A204.1 (cell line): Measurements from ENCODE around the gene RTP1.
A peak's percentile ranks its signal among the peaks of the same experiment; 100 is the strongest.
"Not testable (repeated sequence)": the region's sequence is repeated elsewhere in the genome, so short reads cannot be mapped to it uniquely, and the experiment has no call there.

Experiments
- FAIRE-seq: peaks from 2 replicates; lab custom pipeline; 2012; peaks lifted over from hg19 to GRCh38; lab: Jason Lieb, UNC

The RTP1 gene, protein sequence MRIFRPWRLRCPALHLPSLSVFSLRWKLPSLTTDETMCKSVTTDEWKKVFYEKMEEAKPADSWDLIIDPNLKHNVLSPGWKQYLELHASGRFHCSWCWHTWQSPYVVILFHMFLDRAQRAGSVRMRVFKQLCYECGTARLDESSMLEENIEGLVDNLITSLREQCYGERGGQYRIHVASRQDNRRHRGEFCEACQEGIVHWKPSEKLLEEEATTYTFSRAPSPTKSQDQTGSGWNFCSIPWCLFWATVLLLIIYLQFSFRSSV

DNA sequence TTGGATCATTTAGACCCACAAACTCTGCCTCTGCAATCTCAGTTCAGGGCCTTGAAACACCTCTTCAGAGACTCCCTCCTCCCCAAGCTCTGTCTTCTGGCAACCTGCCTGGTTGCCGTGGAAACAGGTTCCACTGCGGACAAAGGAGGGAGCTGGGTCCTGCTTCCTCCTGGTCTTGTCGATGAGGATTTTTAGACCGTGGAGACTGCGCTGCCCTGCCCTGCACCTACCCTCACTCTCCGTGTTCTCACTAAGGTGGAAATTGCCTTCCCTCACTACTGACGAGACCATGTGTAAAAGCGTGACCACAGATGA lies at the start of gene RTP1:
Gene RTP1, plus strand, starts transcription at position 152 of the 315 bp plus-strand sequence. Its CDS starts 30 bp downstream, at position 182.
- FAIRE-seq: no peak

DNA sequence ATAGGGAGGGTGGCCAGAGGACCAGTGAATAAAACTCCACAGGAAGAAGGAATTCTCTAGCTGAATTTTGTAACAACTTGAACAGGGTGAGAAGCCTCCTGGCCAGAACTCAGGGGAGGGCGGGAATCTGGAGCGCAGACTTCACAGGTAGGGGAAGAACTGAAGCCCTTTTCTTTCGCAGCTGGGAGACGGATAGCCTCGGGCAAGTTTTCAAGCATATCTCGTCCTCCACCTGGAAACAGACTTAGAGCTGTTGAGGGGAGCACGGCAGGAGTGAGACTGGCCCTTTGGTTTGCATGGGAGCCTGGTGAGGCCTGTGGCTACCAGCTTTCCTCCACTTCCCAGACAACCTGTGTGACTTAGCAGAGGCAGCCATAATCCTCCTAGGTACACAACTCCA lies 47.1 kb upstream of the RTP1 start:
- FAIRE-seq: no peak

DNA sequence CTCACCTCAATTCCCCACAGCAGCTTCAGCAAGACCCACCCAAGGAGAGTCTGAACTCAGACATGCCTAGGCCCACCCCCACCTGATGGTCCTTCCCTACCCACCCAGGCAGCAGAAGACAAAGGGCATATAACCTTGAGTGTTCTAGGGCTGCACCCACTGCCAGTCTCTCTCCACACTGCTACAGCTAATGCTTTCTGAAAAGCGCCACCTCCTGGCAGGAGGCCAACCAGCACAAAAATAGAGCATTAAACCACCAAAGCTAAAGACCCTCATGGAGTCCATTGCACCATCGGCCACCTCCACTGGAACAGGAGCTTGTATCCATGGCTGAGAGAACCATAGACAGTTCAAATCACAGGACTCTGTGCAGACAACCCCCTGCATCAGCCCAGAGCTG lies 46.7 kb upstream of the RTP1 start:
- no peak for FAIRE-seq

DNA sequence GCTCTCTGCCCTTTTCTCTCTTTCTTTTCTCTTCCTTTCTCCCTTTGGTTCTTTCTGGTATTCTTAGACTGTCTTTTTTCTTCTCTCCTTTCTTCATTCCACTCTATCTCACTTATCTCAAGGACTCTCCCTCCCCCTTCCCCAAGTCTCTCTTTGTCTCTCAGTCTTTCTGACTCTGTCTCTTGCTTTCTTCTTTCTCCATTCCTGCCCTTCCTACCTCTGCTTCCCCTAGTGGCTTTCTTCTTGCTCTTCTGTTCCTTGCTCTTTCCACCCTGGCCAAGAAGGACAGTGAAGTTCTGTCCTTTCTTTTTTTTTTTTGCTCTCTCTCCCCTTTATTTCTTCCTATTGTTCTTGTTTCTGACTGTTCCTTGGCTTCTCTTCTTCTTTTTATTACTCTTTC lies 35.7 kb upstream of the RTP1 start:
- FAIRE-seq: no peak

DNA sequence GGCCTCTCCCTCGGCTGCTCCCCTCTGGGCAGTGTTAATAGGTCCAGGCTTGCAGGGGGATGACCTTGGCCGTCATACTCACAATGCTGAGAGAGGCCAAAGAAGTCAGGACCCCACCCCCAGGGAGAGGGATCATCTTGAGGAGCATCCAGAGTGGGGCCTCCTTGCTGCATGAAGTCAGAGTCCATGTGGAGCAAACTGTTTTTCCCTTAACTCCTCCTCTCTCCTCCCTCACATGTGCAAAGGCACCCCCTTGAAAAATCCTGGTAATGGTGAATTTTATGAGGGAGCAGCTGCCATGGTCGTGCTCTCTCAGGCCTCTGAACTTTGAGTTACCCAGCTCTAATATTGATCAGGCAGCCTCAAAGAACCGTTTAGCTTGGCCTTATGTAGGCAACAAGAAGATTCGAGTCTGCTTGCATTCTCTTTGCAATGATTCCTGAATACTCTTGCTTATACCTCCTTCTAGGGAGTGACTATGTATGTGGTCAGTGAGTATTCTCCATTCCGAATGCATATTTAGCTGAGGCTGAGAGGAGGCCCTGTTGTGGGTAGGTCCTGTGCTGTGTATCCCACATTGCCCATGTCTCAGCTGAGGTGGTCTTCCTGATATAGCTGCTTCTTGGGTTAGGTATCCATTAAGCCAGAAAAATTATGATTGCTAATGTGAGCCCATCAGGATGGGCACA lies 34.9 kb upstream of the RTP1 start:
- FAIRE-seq: no peak

DNA sequence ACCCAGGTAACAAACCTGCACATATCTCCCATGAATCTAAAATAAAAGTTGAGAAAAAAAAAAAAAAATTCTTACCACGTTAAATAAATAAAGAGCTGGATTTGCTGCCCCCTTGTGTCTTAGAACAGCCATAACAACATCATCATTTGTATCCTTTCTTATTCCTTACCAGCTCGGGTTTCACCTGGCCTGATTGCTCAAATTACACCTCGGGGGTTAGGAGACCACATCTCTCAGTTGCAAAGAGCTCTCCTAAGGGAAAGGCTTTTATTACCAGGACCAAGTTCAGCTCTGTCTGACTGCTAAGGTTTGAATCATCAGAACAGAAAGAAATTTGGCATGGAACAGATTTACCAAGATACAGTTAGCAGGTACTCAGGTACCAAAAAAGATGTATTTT lies 32.1 kb upstream of the RTP1 start:
- FAIRE-seq: peak; percentile 87

DNA sequence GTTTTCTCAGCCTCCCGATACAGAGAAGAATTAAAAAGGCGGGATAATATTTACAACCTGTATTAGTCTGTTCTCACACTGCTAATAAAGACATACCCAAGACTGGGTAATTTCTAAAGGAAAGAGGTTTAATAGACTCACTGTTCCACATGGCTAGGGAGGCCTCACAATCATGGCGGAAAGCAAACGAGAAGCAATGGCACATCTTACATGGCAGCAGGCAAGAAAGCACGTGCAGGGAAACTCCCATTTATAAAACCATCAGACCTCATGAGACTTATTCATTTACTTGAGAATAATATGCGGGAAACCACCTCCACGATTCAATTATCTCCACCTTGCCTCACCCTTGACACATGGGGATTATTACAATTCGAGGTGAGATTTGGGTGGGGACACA lies 30.5 kb upstream of the RTP1 start:
- FAIRE-seq: no peak

DNA sequence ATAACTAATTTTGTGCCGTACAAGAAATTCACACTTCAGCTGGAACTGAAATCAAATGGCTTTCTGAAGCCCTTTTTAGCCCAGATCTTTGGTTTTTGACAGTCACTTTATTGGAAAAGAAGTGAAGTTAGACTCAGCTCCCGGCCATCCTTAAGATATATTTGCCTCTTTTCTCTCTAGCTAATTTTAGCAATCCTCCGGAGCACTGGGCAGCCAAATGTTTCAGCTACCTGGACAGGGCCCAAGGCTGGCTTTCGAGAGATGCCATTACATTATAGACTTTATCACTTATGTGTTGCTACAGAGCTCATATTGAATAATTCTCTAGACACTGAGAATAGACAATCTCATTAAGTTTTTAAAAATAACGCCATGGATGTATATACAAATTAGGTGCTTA lies 29.5 kb upstream of the RTP1 start:
- FAIRE-seq: no peak

DNA sequence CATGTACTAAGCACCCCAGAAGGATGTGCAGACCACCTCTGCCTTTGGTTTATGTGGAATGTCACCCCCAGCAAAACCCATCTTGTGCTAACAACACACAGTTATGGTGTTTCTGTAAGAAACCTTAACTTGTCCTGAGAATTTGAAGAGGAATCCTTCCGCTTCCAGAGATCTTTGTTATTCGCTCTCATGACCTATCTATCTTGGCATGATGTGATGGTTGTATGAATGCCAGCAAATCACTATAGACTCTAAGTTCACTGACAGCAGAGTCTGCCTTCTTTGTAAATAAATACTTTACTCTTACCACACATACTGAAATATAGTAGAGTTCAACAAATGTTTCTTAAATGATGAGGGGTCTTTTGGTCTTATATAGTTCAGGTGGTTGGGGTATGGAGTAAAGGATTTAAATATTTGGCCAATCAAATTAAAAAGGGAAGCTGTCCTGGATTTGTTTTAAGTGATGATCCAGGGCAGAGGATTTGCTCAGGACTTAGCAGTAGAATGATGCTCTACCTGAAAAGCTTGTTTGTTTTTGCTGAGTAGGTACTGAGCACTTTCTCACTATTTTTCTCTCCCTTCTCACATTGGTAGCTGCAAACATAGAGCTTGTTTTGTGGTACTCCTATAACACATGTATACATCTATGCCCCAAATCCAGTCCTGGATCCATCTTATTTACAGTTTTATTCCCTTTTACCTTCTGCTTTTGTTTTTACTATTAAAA lies 27.9 kb upstream of the RTP1 start:
- no peak for FAIRE-seq

DNA sequence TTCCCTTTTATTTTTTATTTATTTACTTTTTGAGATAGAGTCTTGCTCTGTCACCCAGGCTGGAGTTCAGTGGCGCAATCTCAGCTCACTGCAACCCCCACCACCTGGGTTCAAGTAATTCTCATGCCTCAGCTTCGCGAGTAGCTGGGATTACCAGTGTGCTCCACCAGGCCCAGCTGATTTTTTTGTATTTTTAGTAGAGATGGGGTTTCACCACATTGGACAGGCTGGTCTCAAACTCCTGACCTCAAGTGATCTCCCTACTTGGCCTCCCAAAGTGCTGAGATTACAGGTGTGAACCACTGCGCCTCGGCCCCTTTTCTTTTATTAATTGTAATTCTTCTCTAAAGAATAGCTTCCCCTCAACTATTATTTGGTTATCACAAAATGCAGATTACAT lies 26.4 kb upstream of the RTP1 start:
- FAIRE-seq: not testable (repeated sequence)

DNA sequence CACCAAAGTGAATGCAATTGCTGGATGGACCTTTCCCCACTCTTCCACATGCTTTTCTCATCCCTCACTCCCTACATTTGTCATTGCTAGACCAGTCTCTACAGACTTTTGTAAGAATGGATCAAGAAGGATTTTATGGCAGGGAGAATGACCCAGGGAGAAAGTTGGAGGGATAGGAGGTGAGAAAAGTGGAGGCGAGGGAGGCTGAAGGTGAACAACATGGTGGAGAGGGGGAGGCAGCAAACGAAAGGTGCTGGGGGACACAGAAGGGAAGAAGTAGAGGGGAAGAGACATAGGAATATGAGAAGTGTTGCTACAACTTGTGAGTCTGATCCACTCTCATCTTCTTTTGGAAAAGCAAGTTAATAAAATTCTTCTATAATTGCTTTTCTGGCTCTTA lies 24.4 kb upstream of the RTP1 start:
- FAIRE-seq: no peak

DNA sequence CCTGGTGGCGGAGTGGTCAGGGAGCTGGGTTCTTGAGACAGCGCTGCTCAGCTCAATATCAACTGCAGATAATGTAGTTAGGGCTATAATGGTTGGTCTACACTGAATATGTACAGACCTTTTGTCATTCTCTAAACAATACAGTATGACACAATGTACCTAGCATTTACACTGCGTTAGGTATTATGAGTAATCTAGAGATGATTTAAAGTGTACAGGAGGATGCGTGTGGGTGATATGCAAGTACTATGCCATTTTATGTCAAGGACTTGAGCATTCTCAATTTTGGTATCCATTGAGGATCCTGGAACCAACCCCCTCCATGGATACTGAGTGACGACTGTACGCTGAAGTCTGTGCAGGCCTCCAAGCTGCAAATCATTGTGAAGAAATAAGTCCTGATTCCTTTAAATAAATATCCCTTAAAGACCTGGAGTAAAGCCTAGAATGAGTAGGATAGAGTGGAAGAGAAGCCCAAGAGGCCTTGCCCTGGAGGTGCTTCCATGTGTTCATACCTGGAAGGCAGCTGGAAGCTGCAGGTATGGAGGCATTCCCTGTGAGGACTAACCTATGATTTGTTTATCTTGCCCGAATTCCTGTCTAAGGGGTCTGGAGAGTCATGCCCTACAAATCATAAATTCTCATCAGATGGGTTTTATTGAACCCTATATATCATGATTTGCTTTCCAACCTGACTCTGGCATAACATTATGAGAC lies 15.7 kb upstream of the RTP1 start:
- FAIRE-seq: no peak

DNA sequence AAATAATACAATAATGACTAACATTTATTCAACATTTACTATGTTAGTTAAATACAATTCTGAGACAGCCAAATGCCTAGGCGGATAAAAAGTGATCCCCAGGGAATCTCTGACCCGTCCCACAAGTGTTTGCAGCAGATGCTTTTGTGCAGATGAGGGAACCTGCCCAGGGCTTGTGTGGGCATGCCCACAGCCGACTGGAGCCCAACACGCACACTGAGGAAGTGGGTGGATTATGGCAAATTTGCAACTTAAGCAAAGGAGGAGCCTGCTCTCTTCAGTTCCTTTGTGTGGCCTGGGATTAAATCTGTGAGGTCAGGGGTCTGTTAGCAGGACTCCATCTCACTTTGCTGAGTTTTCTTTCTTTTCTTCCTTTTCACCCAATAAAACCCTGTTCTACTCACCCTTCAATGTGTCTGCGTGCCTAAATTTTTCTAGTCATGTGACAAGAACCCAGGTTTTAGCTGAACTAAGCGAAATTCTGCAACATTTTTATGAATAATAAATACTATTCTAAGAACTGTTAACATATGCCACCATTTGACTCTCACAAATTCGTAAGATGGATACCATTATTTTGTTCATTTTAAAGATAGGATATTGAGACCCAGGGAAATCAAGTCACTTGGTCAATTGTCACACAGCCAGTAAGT lies 13.9 kb upstream of the RTP1 start:
- FAIRE-seq: no peak

DNA sequence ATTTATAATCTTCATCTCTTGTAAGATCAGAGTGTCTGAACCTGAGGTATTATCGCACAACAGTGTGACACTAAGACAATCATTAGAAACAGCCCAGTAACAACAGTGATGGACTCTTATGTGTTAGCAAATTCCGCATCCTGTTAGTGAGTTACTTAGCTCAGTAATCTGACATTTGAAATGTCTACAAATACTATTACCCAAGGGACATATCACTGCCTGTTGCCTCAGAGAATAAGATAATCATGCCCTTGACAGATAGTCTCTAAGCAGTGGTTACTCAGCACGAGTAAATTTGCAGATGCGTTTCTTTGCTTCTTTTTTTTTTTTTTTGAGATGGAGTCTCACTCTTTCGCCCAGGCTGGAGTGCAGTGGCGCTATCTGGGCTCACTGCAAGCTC lies 13.4 kb upstream of the RTP1 start:
- FAIRE-seq: no peak

DNA sequence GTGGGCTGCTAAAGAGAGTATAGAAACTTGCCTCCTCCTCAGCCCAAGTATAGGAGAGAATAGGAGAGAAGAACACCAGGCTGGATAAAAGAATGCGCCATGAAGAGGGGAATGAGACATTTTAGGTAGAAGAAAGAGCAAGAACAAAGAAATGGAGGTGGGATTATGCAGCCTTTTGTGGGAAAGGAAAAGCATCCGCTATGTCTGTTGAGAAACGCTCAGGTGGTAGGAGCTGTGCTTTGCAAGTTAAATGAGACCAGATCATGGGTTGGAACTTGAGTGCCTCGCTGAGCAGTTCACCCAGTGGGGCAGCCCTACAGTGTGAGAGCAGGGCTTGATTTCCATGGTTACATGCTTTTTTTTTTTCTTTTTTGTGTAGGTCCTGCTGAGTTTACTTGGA lies 11.5 kb upstream of the RTP1 start:
- no peak for FAIRE-seq

DNA sequence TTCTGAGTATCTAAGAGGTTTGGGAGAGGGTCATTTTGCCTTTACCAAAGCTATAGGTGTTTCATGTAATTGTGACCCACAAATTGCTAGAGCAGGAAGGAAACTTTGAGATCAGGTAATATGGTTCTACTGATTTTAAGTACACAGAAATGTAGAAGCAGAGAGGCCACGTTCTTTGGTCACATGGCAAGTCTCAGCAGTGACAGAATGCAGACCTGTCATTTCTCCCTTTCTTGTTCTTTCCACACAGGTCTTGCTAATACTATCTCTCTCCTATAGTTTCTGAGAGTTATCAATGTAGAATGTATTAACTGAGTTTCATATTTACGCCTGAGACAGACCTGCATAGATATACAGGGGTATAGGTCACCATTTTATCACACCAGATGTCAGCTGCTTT lies 10.9 kb upstream of the RTP1 start:
- no peak for FAIRE-seq

DNA sequence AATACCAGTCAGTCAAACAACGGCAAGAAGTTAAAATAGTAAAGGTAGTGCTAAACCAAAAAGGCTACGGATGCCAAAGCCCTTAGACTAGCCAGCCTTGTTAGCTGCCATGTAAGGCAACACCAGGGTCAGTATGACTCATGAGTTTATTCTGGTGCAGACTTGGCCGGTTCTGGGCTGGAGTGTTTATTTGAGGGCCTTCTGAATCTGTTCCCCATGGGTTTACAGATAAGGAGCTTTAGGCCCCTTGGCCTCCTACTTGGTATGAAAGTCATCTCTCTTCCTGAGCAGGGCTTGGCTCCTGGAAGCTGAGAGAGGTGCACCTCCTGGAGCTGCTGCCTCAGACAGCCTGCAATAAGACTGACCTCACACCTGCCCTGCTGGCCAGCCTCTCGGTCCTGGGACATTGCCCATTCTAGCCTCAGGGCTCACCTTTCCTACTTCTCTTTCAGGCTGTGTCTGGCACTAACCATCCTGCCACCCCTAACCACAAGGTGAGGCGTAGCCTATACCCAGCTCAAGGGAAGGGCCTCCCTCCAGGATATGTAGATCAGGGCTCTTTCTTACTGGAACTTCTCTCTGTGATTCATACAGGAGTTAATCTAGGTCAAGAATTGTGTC lies 10.4 kb upstream of the RTP1 start:
- no peak for FAIRE-seq

DNA sequence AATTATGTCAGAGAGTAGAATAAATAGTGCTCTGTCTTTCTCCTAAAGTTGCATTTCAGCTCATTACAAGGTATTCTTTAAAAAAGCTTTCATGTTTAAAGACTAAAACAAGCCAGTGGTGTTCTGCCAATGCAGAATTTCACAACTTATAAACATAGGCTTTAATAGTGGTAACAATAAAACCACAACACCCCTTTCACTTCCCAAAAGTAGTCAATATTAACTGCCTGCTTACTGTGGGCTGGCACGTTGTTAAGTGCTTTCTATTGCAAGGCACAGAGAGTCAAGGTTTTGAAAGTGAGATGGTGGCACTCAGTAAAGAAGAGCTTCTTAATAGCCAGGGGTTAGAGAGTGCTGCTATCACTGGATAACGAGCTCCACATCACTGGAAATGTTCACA lies 8.4 kb upstream of the RTP1 start:
- no peak for FAIRE-seq

DNA sequence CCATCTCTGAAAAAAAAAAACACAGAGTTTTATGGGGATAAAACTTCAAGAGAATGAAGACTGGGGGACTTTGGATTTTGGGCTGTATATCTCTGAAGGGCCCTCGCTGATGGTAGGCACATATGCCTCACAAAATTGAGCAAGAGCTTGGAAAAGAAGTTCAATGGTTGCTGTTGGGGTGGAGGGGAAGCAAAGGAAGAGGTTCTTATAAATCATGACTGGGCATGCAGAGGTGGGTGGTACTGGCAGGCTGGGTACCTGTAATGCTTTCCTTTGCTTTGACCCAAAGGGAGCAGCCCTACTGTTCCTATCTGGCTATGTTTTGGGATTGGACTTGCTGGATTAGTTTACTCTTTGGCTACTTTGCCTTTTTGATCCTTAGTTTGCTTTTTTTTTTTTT lies 6.0 kb upstream of the RTP1 start:
- no peak for FAIRE-seq

DNA sequence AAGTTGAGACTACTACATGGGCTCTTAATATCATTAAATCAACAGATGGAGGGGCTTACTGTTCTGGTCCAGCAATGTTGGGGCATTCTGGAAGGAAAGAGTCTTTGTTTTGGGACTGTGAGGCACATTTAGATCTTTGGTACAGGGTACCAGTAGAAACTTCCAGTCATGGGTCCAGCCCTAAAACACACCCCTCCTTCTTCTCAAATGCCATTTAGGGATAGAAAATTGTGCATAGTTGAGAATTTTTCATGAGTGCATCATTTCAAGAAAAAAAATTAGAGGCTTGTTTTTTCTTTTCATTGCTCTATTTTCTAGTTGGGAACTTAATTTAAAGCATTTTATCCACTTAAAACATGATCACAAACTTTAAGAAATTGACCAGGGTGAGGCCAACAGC lies 4.1 kb upstream of the RTP1 start:
- no peak for FAIRE-seq

DNA sequence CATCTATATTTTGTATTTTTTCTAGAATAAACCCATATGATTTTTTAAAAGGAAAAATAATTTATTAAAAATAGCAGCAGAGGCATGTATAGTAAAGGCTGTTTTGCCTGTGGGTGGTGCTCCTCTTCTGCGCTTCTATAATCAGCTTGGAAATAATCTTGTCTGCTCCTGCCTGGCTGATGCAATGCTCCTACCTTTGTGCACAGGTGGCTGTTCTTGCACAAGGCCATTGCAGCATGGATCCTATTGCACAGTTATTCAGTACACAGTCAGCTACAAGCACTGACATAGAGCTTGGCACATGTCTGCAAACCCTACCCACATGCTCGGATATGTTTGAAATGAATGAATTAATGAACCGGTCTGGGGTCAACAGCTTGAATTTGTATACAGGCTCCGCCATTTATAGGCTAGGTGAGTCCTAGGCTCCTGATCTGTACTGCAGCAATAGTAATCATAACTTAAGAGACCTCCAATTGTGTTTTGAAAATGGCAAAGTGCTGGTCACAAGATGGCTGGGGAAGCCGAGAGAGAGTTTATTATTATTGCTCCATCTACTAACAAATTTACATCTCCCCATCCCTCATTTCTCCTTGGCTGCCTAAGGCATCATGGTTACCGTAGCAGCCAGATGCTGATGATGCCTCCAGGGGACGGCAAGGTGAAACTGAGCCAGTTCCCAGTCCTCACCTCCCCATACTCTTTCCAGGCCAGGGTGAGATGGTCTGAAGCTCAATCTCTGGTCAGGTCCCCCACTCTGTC lies 532 bp upstream of the RTP1 start:
- FAIRE-seq: no peak
